ENCODE measurements around the gene MAZ. TPM values are rescaled to one million over a fixed set of nuclear protein-coding genes. Genes with fewer than 3 reads are reported as not detected.

Gene MAZ
- total RNA-seq, 1 donor from 2014 or later: 120 TPM

GRCh38 chr16:29860218-29860617, 53.9 kb downstream of the MAZ start:
- Histone ChIP-seq H3K36me3 (no peaks in the 10 kb centered on the region), H3K27me3 (no peaks in the 10 kb centered on the region), H3K79me2 (ENCODE audit: low read depth) (peaks cover 23% of the 10 kb centered on the region), H3K27ac (no peak overlapping the region), H3K4me3 (no peak overlapping the region), H3K9me3 (ENCODE audit: low read depth) (no peaks in the 10 kb centered on the region), H3K4me1 (no peaks in the 10 kb centered on the region), H4K20me1 (ENCODE audit: low read depth) (peaks cover 5% of the 10 kb centered on the region), H3K9ac (no peak overlapping the region), H3F3A (ENCODE audit: low read depth) (peaks cover 13% of the 10 kb centered on the region), H3K4me2 (no peak overlapping the region), H2AFZ (replicated peaks) (no peak overlapping the region)
- Mint-ChIP-seq H3K27ac (no peak overlapping the region), H3K27me3 (ENCODE audit: insufficient read depth, low read depth) (peaks cover 5% of the 10 kb centered on the region), H3K4me3 (peak overlapping the region; percentile 99), H3K9me3 (no peaks in the 10 kb centered on the region), H3K36me3 (peaks cover 7% of the 10 kb centered on the region), H3K4me1 (peaks cover 6% of the 10 kb centered on the region)
- TF ChIP-seq CTCF (IDR thresholded peaks at IDR 0.05) (no peak), EZH2phosphoT487 (IDR thresholded peaks at IDR 0.05) (no peak), EZH2 (IDR thresholded peaks at IDR 0.05) (no peak)
- DNase-seq (ENCODE audit: low spot score): no peak

Small RNA genes within 50 kb of the gene (small RNA-seq; reads per million reads assigned to genes)
- gene AC009133.6 (not detected), gene AC120114.4 (not detected)

Other genes with a start within 250 kb of the MAZ start
- 0.02 and 0.25 TPM in 2 replicates for gene SPN, start 143.3 kb upstream of the MAZ start, total RNA-seq (ENCODE audit: low replicate concordance)
- gene QPRT, start 127.3 kb upstream of the MAZ start, total RNA-seq (ENCODE audit: low replicate concordance): 49.6 and 112 TPM in 2 replicates
- gene C16orf54, start 60.5 kb upstream of the MAZ start, total RNA-seq (ENCODE audit: low replicate concordance): not detected in 2 replicates
- not detected in 2 replicates for gene ZG16, start 28.3 kb upstream of the MAZ start, total RNA-seq (ENCODE audit: low replicate concordance)
- 173 and 275 TPM in 2 replicates for gene KIF22, start 15.8 kb upstream of the MAZ start, total RNA-seq (ENCODE audit: low replicate concordance)
- 23.5 and 71.4 TPM in 2 replicates for gene PRRT2, start 5.7 kb downstream of the MAZ start, total RNA-seq (ENCODE audit: low replicate concordance)
- 47.2 and 88.3 TPM in 2 replicates for gene PAGR1, start 9.6 kb downstream of the MAZ start, total RNA-seq (ENCODE audit: low replicate concordance)
- gene MVP, start 13.9 kb downstream of the MAZ start, total RNA-seq (ENCODE audit: low replicate concordance): 2.4 and 4.4 TPM in 2 replicates
- gene CDIPT, start 56.7 kb downstream of the MAZ start, total RNA-seq (ENCODE audit: low replicate concordance): 21.0 and 61.7 TPM in 2 replicates
- gene SEZ6L2, start 93.0 kb downstream of the MAZ start, total RNA-seq (ENCODE audit: low replicate concordance): 11.7 and 31.5 TPM in 2 replicates
- 0.97 and 4.5 TPM in 2 replicates for gene ASPHD1, start 94.0 kb downstream of the MAZ start, total RNA-seq (ENCODE audit: low replicate concordance)
- 3.9 and 12.0 TPM in 2 replicates for gene KCTD13, start 119.7 kb downstream of the MAZ start, total RNA-seq (ENCODE audit: low replicate concordance)
- 50.7 and 123 TPM in 2 replicates for gene TMEM219, start 155.6 kb downstream of the MAZ start, total RNA-seq (ENCODE audit: low replicate concordance)
- 13.8 and 49.9 TPM in 2 replicates for gene TAOK2, start 167.3 kb downstream of the MAZ start, total RNA-seq (ENCODE audit: low replicate concordance)
- 4.7 and 14.1 TPM in 2 replicates for gene HIRIP3, start 189.1 kb downstream of the MAZ start, total RNA-seq (ENCODE audit: low replicate concordance)
- 104 and 129 TPM in 2 replicates for gene INO80E, start 189.7 kb downstream of the MAZ start, total RNA-seq (ENCODE audit: low replicate concordance)
- 3.1 and 8.1 TPM in 2 replicates for gene DOC2A, start 204.5 kb downstream of the MAZ start, total RNA-seq (ENCODE audit: low replicate concordance)
- gene C16orf92, start 216.7 kb downstream of the MAZ start, total RNA-seq (ENCODE audit: low replicate concordance): not detected in 2 replicates
- 2.4 and 9.0 TPM in 2 replicates for gene TLCD3B, start 224.7 kb downstream of the MAZ start, total RNA-seq (ENCODE audit: low replicate concordance)